Effector CD8-positive, alpha-beta T cell (primary cell): ENCODE data around the gene RTKN2.

Experiments used
- DNase-seq: peaks from one replicate; lab custom pipeline; 2025; lab: John Stamatoyannopoulos, UW

RTKN2 gene

GRCh38 chr10:62224606-62225005 lies 44.0 kb downstream of the RTKN2 start:
- DNase-seq: no peak

- DNase-seq: no peak
Measured at GRCh38 chr10:62217683-62218082, 51.0 kb downstream of the RTKN2 start.

DNA sequence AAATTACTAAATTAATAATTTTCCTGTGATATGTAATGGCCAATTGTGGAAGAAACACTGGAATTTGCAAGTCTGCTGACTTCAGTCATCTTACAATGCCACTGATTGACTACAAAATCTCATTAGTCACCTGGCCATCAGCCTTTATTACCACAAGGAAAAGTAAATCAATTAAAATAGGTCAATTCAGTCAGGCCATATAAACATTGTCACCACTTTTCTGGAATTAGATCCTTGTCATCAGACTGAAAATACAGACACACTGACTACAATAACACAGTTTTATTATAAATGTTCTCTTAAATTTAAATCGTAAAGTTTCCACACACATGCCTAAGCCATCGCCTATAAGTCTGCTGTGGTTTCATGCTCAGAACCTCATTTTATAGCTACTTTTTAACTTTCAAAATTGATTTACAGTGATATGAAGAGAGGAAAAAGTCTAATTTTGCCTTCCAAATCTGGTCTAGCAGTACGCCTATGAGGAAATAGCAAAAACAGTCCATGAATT lies 54.2 kb downstream of the RTKN2 start:
- DNase-seq: no peak

DNA sequence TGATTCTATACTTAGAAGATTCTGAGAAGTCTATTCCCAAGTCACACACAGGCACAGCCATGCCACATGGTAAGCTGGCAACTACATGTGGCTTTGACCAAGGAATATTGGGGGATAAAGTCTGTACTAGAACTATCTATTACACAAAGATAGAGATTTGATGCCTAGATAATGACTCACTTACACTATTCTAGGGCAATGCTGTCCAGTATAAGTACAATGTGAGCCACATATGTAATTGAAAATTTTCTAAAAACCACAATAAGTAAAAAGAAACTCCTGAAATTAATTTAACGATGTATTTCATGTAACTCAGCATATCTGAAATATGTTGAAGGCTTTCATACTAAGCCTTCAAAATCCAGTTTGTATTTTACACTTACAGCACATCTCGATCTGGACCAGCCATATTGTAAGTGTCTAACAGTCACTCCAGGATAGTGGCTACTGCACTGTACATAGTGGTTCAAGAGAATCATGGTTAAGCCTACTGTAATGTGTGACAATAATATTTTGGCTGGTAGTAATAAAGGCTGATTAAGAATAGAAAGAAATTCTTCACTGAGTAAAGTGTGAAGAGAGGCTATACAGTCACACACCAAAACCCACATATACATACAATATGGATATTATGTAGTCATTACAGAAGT lies 62.8 kb downstream of the RTKN2 start:
- no peak for DNase-seq

GRCh38 chr10:62199584-62199983 lies 69.1 kb downstream of the RTKN2 start:
- no peak for DNase-seq

DNA sequence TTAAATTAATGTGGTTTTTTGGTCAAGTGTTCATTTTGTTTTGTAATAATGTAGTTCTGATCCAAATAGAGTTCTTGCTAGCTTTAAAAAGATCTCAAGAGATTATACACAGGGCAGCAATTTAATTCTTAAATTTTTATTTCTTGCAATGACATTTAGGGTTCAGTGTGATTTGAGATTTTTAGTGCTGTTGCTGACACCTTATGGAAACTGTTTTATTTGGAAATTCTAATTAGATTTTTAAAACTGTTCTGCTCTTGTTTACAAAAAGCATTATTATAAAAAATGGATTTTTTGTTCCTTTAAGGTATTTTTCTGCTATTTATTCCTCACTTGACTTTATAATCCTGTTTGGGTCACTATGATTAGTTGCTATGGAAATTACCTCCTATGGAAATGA lies 72.1 kb downstream of the RTKN2 start:
- no peak for DNase-seq

- no peak for DNase-seq
Measured at GRCh38 chr10:62195675-62195926, 73.0 kb downstream of the RTKN2 start.

DNA sequence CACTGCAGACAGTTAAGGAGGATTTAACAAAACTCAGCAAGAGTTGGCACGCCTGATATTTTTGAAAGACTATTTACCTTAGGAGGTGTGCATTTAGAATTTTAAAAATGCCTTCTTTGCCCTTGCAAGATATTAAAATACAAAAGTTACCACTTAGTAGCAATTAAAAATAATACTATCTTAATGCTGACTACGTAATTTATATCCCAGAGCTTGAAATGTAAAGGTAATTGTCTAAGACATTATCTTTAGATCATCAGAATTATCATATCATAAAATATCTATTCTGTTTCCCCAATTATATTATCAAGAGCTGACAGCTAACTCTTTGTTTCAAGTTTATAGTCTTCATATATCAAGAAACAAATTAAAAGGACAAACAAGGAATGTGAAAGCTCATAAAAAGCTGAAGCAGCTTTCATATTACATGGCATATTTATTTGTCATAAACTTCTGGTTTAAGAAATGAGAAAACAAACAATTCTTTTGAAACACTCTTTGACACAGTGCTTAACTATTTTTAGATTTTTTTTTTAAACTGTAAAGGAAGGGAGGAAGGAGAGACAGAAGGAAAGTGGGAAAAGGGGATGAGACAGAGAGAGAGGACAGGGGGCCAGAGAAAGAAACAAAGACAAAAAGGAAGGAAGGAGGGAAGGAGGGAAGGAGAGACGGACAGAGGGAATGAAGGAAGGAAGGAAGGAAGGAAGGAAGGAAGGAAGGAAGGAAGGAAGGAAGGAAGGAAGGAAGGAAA lies 73.5 kb downstream of the RTKN2 start:
- DNase-seq: no peak

DNA sequence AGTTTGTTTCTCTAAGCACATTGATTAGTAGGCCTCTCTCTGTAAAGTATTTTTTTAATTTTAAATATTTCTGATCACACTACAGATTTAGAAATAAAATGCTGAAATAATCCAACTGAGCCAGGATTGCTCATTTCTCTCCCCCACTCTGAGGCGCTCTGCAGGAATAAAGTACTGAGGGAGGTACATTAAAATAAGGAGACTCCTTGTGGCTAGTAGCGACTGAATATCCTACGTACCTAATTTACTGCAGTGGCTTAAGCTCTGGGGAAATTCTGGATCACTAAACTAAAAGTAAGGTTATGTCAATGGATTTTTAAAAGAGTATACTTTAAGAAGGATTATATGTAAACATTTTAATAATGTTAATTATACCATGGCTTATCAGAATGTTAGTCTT lies 75.2 kb downstream of the RTKN2 start:
- DNase-seq: no peak

GRCh38 chr10:62189131-62189530 lies 79.5 kb downstream of the RTKN2 start:
- DNase-seq: no peak

GRCh38 chr10:62188021-62188616 lies 80.5 kb downstream of the RTKN2 start:
- no peak for DNase-seq

DNA sequence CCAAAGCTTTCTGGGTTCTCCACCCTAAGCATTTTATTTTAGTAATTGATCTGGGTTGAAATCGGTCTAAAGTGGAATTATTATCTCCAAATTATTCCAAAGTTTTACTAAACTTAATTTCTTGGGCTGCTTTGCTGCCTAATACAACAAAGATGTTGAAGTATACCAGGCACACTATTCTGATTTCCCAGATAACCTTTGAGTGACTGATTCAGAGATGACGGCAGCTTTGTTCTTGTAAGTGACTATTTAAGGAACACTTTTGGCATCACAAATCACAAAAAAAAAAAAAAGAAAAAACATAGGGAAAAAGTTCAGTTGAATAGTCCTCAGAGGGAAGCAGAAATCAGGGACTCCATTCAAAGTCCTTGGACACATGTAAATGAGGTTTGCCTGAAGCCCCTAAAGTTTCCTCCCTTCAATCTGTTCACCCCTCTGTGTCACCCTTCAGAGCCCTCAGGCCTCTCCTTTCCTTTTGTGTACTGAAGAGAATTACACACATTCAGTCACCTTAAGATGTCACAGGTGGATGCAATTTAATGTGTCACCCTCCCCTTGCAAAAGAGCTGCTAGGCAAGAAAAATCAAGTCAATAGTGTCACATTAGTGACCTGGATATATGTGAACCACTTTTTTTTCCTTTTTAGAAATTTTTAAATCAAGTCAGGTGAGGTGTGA lies 81.5 kb downstream of the RTKN2 start:
- no peak for DNase-seq

DNA sequence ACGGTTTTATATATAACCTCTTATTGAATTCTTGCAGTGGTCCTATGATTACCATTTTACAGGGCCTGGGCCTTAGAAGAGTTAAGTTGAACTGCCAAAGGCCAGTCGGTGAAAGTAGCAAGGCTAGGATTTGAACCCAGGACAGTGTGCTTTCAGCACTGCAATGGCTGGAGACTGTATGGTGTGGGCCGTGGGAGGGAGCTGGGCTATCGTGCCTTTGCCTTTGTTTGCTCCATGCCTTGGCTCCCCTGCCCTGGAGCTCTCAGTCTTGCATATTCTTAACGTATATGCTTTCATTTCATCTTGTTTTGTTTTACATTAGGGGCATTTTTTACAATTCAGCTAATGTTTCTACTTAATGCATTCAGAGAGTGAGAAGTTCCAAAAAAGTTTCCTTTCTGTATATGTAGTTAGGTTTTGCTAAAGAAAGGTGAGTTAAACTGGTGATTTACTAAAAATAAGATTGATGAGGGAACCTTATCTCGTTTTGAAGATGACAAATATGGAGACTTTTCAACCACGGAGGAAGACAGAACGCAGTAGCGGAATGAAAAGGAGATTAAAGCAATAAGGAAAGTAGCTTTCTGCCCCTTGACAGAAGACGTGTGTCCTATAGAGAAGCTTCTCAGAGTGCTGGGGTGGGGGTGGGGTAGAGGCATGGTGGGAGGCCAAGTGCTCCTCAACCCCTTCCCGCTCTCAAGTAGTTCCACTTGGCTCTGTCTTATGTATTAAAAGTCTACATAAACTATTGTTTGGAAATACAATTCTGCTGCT lies 82.5 kb downstream of the RTKN2 start:
- DNase-seq: no peak

- no peak for DNase-seq
Measured at GRCh38 chr10:62183857-62184795, 84.5 kb downstream of the RTKN2 start.

- DNase-seq: no peak
Measured at GRCh38 chr10:62183442-62183841, 85.2 kb downstream of the RTKN2 start.

DNA sequence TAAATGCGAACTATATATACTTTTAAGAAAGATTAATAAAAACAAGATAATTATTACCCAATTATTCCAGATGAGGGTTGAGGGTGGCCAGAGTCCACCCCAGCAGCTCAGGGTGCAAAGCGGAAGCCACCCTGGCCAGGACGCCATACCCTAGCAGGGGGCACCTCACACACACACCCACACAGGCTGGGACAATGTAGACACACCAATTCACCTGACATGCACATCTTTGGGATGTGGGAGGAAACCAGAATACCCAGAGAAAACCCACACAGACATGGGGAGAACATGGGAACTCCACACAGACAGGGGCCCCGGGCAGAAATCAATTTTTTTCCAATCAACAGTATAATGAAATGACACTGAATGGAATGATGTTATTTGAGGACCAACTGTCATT lies 86.0 kb downstream of the RTKN2 start:
- no peak for DNase-seq

DNA sequence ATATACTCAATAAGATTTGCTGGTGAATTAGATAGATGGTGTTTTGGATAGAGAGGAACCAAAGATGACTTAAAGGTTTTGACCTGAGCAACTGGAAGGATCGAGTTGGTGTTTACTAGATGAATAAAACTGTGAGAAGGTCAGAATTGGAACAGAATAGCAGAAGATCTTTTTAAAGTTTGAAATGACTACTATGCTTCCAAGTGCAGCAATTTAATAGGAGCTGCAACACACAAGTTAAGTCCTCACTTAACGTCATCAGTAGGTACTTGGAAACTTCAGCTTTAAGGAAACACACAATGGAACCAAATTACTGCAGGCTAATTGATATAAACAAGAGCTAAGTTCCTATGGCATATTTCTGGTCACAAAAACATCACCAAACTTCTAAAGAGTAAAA lies 86.5 kb downstream of the RTKN2 start:
- DNase-seq: no peak

DNA sequence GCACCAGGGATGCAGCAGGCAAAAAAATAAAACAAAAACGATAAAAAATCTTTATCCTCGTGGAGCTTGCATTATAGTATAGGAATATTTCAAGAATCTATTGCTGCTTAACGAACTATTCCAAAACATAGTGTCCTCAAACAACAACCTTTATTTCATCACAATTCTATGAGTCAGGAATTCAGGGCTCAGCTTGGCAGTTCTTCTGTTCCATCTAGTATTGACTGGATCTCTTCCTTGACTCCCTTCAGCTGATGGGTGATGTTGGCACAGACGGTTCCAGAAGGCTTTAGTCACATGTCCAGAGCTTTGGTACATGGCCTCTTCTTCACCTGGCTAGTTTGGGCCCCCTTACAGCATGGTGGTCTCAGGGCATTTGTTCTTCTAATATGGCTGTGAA lies 88.0 kb downstream of the RTKN2 start:
- no peak for DNase-seq

GRCh38 chr10:62178568-62178967 lies 90.1 kb downstream of the RTKN2 start:
- DNase-seq: no peak

GRCh38 chr10:62177111-62177510 lies 91.5 kb downstream of the RTKN2 start:
- no peak for DNase-seq

DNA sequence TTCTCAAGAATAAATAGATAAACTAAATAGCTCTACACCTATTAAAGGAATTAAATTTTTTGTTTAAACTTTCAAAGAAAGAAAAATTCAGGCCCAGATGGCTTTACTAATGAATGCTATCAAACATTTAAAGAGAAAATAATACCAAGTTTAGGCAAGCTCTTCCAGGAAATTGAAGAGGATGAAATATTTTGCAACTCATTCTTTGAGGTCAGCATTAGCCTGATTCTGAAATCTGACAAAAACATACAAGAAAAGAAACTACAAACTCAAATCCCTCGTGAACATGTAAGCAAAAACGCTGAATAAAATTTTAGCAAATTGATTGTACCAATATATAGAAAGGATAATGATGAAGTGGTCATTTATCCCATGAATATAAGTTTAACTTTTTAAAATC lies 93.4 kb downstream of the RTKN2 start:
- DNase-seq: no peak
